ENCODE measurements around the gene ASXL3.

ASXL3 gene

GRCh38 chr18:33729556-33729955 lies 151.5 kb downstream of the ASXL3 start:
- DNase-seq = no peak

- no peak for DNase-seq
Observed at GRCh38 chr18:33733376-33733775, 155.4 kb downstream of the ASXL3 start.

GRCh38 chr18:33735428-33735827 lies 157.4 kb downstream of the ASXL3 start:
- DNase-seq = no peak

GRCh38 chr18:33741760-33742159 lies 163.7 kb downstream of the ASXL3 start:
- DNase-seq = no peak

GRCh38 chr18:33744032-33744697 lies 166.1 kb downstream of the ASXL3 start:
- no peak for DNase-seq

- no peak for DNase-seq
Observed at GRCh38 chr18:33745151-33745795, 167.3 kb downstream of the ASXL3 start.

GRCh38 chr18:33745871-33746545 lies 168.0 kb downstream of the ASXL3 start:
- no peak for DNase-seq

GRCh38 chr18:33749834-33750233 lies 171.8 kb downstream of the ASXL3 start:
- no peak for DNase-seq

- no peak for DNase-seq
Observed at GRCh38 chr18:33750366-33750765, 172.3 kb downstream of the ASXL3 start.

- no peak for DNase-seq
Observed at GRCh38 chr18:33751613-33752221, 173.7 kb downstream of the ASXL3 start.

- DNase-seq = no peak
Observed at GRCh38 chr18:33755391-33755790, 177.4 kb downstream of the ASXL3 start.

GRCh38 chr18:33755931-33756560 lies 178.0 kb downstream of the ASXL3 start:
- no peak for DNase-seq

- DNase-seq = no peak
Observed at GRCh38 chr18:33757037-33757436, 179.0 kb downstream of the ASXL3 start.

- no peak for DNase-seq
Observed at GRCh38 chr18:33761363-33761762, 183.3 kb downstream of the ASXL3 start.

GRCh38 chr18:33781429-33781828 lies 203.4 kb downstream of the ASXL3 start:
- DNase-seq = no peak
